NCI-H2196 (cell line): ENCODE data around the gene TGFBR1.
"Not testable (repeated sequence)": the region's sequence is repeated elsewhere in the genome, so short reads cannot be mapped to it uniquely, and the experiment has no call there.

Source experiments
- DNase-seq: peaks from one replicate; lab custom pipeline; 2025; ENCODE audit not compliant: unreplicated experiment; lab: John Stamatoyannopoulos, UW

Gene TGFBR1

DNA sequence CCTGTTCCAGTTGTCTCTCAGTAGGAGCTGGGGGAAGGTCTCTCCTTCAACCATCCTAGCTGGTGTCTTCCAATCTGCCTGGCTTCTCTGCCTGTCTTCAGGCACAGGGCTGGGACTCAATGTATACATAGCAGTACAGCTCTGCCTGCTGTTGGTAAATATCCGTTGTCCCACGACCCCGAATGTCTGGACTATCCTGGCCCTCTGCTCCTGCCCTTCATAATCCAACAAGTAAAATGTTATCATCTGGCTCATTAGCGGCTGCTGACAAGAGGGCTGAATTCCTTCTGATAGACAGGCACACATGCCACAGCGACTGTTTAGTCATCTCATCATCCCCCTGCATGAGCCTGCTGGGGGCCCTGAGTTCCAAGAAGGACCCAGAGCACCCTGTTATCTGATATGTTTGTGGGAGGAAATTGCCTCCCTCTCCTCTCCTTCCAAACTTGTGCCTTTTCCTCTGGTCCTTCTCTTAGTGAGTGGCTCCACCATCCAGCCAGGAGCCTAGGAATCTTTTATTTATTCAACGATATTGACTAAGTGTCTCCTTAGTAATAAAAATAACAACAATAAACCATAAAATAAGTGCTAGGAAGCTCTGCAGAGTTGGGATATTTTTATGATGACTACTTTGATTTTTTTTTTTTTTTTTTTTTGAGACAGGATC lies 29.5 kb upstream of the TGFBR1 start:
- no peak for DNase-seq

DNA sequence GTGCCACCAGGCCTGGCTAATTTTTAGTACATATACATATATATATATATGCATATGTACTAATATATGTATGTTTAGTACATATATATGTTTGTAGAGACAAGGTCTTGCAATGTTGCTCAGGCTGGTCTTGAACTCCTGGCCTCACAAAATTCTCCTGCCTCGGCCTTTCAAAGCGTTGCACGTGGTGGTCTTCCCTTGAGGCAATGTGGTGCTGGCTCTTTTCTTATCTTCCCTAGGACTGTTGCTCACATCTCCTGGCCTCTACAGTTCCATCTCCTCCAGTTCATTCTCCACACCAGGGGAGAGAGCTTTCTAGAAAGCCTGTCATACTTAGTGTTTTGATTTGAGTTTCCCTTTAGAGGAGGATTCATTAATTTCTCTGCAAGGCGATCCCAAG lies 28.9 kb upstream of the TGFBR1 start:
- no peak for DNase-seq

DNA sequence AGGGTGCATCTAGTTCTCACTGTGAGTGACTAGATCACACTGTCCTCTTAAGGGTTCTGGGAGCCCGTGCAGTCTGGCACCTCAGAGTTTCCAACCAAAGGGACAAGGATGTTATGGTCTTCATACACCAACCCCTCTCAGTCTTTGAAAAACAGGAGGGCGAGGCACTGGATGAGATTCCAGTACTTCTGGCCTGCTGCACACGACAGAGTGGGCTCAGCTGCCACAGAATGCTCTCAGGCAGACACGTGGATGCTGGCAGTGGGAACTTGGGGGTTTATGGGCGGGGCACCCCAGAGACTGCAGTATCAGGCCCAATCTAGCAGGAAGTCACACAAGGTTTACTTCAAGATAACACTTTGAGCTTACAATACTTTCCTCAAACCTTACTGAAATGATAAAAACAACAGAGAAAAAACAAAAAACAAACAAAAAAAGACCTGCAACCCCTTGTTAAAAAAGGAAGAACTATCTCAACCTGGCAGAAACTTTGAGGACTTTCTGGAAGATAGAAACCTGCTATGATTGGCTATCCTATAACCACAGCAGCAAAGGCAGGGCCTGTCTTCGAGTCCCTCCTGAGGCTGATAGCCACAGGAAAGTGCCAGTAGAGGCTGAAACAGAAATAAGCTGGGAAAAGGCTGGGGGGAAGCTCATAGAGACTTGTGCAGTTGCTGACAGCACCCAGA lies 28.3 kb upstream of the TGFBR1 start:
- no peak for DNase-seq

DNA sequence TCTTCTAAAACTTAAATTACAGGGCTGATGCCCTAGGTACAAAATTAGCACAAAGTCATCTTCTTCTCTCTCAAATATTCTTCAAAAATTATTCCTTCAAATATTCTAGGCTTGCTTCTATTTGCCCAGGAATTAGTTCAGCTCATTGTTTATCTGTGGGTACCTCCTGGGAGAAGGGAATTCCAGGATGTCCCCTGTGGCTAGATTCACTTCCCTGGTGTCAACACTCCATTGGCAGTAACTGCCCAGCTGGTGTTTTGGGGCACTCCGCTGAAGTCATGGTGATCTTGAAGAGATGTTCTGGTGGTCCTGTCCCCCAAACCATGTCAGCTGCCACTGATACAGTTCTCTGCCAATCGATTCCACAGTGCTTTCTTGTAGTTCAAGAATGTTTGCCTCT lies 26.2 kb upstream of the TGFBR1 start:
- no peak for DNase-seq

DNA sequence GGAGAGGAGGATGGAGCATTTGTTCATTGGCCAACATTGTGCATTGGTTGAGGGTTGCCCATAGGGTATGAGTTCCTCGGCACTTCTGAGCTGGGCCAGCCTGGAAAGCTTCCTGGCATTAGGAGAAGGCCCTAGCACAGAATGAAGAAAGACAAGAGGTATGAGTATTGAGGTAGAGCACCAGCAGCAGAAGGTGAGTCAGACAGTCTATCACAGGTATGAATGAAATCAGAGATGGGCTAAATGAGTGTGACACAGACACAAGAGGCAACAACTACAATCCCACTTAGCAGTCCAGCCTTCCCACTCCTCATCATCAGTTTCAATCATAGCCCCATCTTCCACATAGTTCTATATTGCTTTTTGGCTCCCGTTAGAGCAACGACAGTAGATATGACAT lies 25.4 kb upstream of the TGFBR1 start:
- DNase-seq = no peak

DNA sequence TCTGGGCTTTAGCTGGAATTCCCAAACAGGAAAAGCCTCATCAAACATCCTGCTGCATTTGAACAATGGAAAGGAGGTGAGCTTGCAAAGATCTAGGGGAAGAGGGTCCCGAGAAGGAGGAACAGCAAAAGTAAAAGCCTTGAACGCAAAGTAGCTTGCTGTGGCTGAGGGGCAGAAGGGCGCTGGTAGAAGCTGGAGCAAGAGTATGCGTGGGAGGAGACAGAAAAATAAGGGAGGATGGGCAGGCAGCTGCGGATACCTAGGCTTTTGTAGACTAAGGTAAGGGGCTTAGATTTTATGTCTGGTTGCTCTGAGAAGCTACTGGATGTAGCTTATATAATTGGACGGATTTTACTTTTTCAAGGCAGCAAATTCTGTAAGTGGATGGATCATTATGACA lies 21.9 kb upstream of the TGFBR1 start:
- no peak for DNase-seq

DNA sequence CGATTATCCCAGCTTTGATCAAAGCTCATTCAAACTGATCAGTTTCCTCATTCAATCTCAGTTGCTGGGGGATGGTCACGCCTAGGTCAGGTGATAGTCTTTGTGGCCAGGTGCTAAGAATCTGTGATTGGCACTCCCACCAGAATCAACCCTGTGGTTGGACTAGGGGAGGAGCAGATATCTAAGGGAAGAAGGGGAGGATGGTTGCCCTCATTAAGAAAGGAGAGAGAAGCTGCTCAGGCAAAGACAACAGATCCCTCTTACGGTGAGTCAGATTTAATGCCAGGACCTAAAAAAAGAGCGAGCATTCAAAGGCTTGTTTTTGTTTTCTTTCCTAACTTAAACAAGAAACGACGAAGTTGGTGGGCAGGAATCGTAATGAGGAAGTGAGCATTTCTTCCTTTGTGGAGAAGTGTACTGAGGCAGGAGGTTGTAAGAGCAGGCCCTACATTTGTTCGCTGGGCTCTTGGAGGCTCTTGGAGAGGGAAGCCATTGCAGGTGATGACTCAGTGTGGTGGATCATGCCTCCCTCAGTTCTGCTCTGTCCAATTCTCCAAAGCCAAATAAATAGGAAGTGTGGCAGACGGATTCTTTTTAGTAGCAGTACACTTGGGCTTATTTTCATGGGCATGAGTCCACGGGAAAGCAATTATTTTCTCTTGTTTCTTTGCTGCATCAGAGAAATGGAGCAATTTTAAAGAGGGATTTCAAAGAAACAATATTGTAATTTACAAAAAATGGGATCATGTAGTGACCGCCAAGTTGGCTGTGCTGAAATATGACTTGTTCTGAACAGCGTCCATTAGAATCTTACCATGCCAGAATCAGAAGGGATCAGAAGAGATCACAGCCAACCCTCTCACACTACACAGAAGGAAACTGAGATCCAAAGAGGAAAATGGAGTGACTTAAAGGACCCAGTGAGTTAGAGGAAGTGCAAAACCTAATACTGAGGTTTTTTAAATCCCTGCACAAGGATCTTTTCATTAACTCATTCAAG lies 18.7 kb upstream of the TGFBR1 start:
- DNase-seq = no peak

DNA sequence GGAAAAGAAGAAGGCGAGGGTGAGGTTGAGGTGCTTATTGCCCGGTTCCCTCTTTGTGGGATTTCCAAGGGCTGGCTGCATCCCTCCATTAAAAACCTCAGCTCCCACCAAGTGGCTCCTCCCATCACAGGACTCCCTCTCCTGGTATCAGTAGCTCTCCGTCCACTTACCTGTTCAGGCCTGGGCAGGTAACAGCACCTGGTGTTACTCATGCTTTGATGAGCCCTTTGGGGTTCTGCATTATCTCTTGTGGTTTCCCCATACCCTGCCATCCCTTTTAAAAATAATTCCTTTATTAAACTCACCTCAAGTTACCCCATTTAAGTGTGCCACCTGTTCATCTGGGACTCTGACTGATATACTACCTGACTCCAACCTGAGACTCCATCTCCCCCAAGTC lies 17.5 kb upstream of the TGFBR1 start:
- no peak for DNase-seq

DNA sequence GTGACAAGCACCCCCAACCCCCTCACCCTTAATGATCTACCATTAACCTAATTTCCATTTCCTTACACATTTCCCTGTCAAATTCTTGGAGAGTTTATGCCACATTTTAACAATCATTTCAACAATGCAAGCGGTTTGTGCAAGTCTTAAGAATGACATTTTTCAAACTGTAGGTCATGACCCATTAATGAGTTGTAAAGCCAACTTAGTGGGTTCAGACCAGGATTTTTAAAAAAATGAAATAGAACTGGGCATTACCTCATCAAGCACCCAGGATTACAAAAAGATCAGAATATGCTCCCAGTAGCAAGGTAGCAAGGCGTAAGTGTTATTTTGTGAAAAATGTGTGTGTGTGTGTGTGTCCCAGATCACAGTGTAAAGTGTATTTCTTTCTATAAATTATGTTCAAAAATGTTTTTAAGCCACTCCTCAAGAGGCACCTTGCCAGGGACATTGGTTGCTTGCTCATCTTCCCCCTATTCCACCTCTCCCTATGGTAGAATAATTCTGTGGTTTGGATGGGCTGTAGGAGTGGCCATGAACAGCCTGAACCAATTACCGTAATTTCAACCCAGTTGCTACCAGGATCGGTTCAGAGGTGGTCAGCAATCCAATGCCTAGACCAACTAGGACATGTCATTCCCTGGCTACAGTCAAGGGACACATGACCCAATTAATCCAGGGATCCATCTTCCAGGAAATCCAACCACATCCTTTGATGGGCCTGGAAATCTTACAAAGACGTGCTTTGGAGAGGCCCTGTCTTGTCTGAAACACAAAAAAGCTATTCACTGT lies 14.4 kb upstream of the TGFBR1 start:
- no peak for DNase-seq

DNA sequence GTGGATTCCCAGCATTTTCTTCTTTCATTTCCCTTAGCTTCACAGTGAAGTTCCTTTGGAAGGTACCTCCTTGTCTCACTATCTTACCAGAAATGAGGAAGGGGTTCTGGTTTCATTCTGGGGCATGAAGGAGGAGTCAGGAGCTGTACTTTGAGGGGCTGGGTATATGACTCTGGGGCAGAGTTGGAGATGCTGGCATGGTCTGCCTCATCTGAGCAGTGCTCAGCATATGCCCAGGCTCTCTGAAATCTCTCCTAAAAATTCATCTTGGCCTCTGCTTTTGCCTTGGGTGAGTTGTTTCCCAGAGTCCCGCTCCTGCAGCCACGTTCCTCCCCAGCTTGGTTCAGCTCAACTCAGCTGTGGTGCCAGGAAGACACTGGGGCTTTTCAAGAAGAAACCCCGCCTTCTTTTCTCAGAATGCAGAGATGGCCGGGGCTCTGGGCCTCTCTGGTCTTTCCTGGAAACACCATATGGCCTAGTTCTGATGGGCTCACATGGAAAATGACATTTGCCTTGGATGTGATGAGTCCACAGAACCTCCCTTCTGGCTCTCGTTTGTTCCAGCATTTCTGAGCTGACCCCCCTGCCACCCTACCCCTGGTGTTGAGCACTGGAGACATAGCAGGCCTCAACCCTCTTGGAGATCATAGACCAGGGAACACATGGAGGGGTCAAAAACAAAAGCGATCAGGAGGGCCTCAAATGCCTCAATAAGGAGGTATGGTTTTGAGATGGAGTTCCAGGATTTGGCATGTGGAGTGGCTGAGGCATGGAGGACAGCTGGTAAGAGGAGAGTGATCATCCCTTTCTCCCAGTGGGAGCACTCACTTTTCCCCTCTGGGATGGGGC lies 12.0 kb upstream of the TGFBR1 start:
- DNase-seq = no peak

DNA sequence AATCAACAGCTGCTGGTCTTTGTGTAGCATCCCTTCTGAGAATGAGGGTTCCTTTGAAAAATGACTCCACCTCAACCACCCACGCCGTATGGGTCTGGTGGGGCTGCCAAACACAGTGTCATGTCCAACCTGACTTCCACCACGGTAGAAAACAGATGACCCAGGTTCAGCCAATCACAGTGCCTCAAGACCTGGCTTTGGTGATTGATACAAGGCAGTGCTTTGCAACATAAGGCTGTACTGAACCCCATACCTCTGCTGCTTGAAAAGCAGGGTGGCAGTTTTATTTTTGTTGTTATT lies 11.5 kb upstream of the TGFBR1 start:
- DNase-seq = no peak

DNA sequence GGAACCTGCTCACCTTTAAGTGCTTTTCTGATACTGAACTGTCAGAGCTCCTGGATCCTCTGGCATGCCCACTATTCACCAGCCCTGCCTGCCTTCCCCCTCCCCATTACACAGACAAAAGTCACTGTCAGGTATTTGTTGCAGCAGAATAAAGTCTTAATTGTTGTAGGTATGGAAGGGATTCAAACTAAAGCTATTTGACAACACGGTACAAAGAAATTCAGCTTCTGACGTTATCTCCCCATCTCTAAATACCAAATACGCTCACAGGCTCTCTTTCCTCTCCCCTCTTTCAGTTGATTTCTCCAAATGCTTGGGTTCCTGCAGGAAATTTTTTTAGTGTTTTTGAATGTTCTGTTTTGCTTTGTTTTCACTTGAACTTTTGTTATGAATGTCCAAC lies 9.3 kb upstream of the TGFBR1 start:
- DNase-seq = no peak

DNA sequence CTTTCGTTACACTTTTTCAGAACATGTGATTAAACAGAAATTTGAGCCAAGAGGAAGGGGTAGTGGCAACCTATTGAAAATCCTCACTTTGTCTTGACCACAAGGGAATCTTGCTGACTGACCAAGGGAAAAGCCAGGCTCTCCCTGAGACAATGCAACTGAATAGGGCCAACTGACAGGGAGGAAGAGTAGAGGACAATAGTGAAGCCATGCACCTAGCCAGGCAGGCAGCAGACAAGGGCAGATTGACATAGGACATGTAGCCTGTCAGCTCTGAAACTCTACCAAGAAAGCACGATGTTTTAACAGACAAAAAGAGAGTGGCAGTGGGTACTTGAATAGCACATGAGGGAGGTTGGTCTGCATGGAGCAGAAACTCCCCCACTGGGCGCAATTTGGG lies 8.5 kb upstream of the TGFBR1 start:
- DNase-seq = no peak

DNA sequence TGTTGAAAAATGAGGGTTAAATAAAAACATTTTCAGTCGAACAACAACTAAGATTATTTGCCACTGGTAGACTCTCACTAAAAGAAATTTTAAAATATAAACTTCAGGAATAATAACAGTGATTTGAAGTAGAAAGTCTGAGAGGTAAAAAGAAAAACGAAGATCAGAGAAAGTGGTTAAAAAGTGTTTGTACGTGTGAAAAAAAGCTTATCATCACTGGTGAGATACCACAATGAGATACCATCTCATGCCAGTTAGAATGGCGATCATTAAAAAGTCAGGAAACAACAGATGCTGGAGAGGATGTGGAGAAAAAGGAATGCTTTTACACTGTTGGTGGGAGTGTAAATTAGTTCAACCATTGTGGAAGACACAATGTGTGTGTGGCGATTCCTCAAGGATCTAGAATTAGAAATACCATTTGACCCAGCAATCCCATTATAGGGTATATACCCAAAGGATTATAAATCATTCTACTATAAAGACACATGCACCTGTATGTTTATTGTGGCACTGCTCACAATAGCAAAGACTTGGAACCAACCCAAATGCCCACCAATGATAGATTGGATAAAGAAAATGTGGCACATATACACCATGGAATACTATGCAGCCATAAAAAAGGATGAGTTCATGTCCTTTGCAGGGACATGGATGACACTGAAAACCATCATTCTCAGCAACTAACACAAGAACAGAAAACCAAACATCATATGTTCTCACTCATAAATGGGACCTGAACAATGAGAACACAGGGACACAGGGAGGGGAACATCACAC lies 4.9 kb upstream of the TGFBR1 start:
- not testable (repeated sequence) for DNase-seq

DNA sequence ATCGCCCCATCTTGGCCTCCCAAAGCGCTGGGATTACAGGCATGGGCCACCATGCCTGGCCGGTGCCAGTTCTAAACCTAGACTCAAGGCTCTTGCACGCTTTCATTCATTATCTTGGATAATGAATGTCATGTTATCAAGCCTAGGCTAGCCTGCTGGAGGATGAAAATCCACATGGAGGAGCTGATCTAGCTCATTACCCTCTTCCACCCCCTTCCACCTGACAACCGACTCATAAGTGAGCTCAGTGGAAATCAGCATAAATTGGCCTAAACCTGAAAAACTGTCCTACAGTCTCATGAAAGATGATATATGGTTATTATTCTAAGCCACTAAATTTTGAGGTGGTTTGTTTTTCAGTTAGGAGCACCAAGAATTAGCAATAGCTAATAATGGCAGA lies 3.6 kb upstream of the TGFBR1 start:
- DNase-seq = no peak

DNA sequence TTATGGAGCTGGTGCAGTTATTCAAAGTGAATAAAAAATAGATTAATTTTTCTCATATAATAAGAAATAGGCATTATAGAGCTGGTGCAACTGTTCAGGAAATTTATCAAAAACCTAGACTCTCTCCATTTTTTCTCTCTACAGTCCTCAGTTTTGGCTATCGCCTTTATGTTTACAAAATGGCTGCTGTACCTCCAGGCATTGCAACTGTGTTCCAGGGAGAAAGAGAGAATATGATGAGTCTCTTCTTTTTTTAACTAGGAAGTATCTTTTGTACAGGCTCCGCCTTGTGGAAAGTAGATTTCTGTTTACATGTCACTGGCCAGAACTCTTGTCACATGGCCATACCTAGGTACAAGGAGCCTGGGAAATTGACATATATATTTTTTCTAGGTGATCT lies 3.1 kb upstream of the TGFBR1 start:
- no peak for DNase-seq

DNA sequence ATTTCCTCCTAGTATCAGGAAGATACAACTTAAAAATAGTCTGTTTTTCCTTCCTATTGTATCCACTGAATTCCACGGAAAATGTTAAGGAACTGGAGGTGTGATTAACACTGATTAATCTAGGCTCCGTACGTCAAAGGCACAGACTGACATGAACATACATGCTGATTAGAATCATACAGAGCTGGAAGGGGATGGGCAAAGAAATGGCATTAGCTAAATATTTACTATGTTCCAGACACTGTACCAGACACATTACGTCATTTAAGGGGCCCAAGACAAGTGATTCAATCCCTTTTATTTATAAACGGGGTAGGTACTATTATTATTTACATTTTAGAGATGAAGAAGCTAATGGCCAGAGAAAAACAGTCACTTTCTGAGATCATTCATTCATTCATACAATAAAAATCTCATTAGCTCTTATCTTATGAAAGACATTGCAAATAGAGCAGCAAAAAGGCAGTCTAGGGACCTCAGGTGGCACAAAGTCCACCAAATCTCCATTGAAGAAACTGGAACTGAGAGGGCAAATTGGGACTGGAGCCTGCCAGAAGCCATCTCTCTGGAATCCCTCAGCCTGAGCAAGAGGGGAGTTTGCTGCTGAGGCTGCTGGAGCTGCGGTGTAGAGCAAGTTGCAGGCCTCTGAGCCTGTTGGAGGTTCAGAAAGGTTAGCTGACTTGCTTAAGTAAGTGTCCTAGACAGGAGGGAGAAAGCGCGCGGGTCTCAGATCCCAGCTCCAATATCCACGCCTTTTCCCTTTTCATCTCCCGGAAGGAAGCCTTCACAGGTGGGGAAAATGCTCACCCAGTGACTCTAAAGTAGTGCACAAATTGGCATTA lies 1.6 kb upstream of the TGFBR1 start:
- DNase-seq = no peak

DNA sequence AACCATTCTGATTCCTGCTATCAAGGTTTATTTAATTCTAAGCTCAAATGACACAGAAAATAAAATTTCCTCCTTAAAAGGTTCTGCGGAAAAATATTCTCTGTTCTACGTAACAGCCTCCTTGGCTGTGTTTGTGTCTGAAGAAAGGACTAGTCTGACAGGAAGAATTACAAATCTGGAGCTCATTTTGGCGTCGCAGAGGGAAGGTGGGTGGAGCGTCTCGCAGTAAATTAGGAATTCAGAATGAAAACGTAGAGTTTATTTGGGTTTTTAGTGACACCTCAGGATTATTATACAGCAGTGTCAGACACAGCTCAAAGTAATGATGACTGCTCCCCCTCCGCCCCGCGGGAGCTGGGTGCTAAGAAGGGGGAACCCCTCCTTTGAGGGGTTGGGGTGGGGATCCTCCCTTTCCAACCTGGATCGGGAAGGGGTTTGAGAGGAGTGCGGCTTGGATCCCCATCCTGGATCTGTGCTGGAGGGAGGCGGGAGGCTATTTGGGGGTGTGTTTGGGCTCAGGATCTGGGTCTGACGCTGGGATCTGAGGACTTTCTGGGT lies 933 bp upstream of the TGFBR1 start:
- no peak for DNase-seq
